K562 (cell line): ENCODE measurements around the gene SHISA7. TPM values are rescaled to one million over a fixed set of nuclear protein-coding genes. Genes with fewer than 3 reads are reported as not detected.

Source experiments
- ATAC-seq: fragments of 200-7000 bp; cut with Tn5 transposase; 3 replicates; pipeline ENCODE4 v1.9.1; 2020; ENCODE audit warnings: moderate library complexity
- BruUV-seq: library from RNA; stranded (reverse); fragments of 400-500 nt; replicated peaks from 2 replicates; lab custom pipeline; 2021; lab: Mats Ljungman, UMichigan
- CTCF ChIA-PET: fragments of 300-600 bp; formaldehyde crosslinking; extraction: SDS; loops from one replicate; lab custom pipeline; 2021; ENCODE audit warnings: low intra/inter-chr PET ratio; lab: Yijun Ruan, JAX
- POLR2A ChIA-PET: fragments of 300-600, 350-650 bp; sonication (Branson Sonifier 250); formaldehyde crosslinking; extraction: SDS; loops from one replicate; lab custom pipeline; 2021; ENCODE audit warnings: antibody characterized with exemption, inconsistent platforms; lab: Yijun Ruan, JAX
- DNase-seq, 4 experiments: peaks; one replicate each; pipeline versions ENCODE4 v3.0.0 to v3.0.0-alpha.2; 2011 to 2018; ENCODE audit warnings: low spot score in 3 of 4, mixed read lengths in 3 of 4; ENCODE audit errors: extremely low read depth in 1 of 4
- FAIRE-seq: peaks from 2 replicates; lab custom pipeline; 2011; peaks lifted over from hg19 to GRCh38; lab: Jason Lieb, UNC
- H2AFZ ChIP-seq: 2 replicates; pipeline ENCODE4 v1.6.0; 2011; ENCODE audit warnings: low read depth, low read length, control low read depth, inconsistent platforms
- H3K27ac ChIP-seq: fragments of 200-600 bp; 3 replicates; pipeline ENCODE4 v1.8.0; 2011; ENCODE audit warnings: low read depth, mild to moderate bottlenecking, control low read depth, inconsistent platforms, low read length, moderate library complexity, mixed read lengths; ENCODE audit errors: extremely low read depth
- H3K27me3 ChIP-seq, 2 experiments: fragments of 300-600 bp in 1 of 2; 2 replicates in 1 of 2; 3 replicates in 1 of 2; pipeline versions ENCODE4 v1.6.0 to v1.8.0; 2011; ENCODE audit warnings: inconsistent platforms in 2 of 2, low read length in 2 of 2, mild to moderate bottlenecking in 1 of 2, mixed read lengths in 1 of 2, moderate library complexity in 1 of 2; ENCODE audit not compliant: control insufficient read depth in 2 of 2, insufficient read depth in 2 of 2
- H3K36me3 ChIP-seq: fragments of 300-600 bp; 3 replicates; pipeline ENCODE4 v1.8.0; 2011; ENCODE audit warnings: mild to moderate bottlenecking, low read length, inconsistent platforms; ENCODE audit not compliant: control insufficient read depth, insufficient read depth
- H3K4me1 ChIP-seq, 2 experiments: fragments of 200-600 bp in 1 of 2; replicated peaks in 1 of 2; 2 replicates in 1 of 2; 3 replicates in 1 of 2; pipeline versions ENCODE4 v1.5.1 to v1.8.0; 2011; ENCODE audit warnings: inconsistent platforms in 2 of 2, low read length in 2 of 2, mild to moderate bottlenecking in 1 of 2, mixed read lengths in 1 of 2, moderate library complexity in 1 of 2; ENCODE audit not compliant: control insufficient read depth in 2 of 2, insufficient read depth in 2 of 2
- H3K4me2 ChIP-seq: 2 replicates; pipeline ENCODE4 v1.6.1; 2011; ENCODE audit warnings: low read length, control low read depth, inconsistent platforms, mixed read lengths; ENCODE audit not compliant: insufficient read depth
- H3K4me3 ChIP-seq: fragments of 200-600 bp; sonication (generic), shearing (Covaris generic); 2 replicates; pipeline ENCODE4 v1.5.1; 2016; ENCODE audit warnings: control low read depth, inconsistent platforms
- H3K79me2 ChIP-seq: fragments of 200-600 bp; 3 replicates; pipeline ENCODE4 v1.8.0; 2011; ENCODE audit warnings: low read length, inconsistent platforms; ENCODE audit not compliant: control insufficient read depth, insufficient read depth
- H3K9ac ChIP-seq, 2 experiments: 2 replicates each; pipeline versions ENCODE4 v1.6.0 to v1.6.1; 2011; ENCODE audit warnings: low read depth in 2 of 2, low read length in 2 of 2, control low read depth in 1 of 2, inconsistent platforms in 1 of 2, mild to moderate bottlenecking in 1 of 2, mixed read lengths in 1 of 2; ENCODE audit not compliant: insufficient read depth in 1 of 2
- H3K9me1 ChIP-seq: one replicate; pipeline ENCODE4 v1.6.0; 2011; ENCODE audit warnings: inconsistent platforms, mild to moderate bottlenecking, low read length, moderate library complexity; ENCODE audit not compliant: control insufficient read depth, insufficient read depth
- H3K9me3 ChIP-seq: replicated peaks from 2 replicates; pipeline ENCODE4 v1.5.1; 2011; ENCODE audit warnings: low read depth, low read length, inconsistent platforms; ENCODE audit not compliant: control insufficient read depth, insufficient read depth
- H4K20me1 ChIP-seq: replicated peaks from 2 replicates; pipeline ENCODE4 v1.6.1; 2011; ENCODE audit warnings: low read length, inconsistent platforms, mixed read lengths; ENCODE audit not compliant: control insufficient read depth, insufficient read depth
- ATF1 ChIP-seq, 2 experiments: fragments of 450-650 bp in 1 of 2; IDR thresholded peaks; 2 replicates each; pipeline ENCODE4 v1.6.1; 2016; ENCODE audit warnings: missing compliant biosample characterization in 1 of 2, missing genetic modification characterization in 1 of 2
- HMGN3 ChIP-seq: IDR thresholded peaks from 2 replicates; pipeline ENCODE4 v1.6.1; 2011; ENCODE audit warnings: borderline replicate concordance, low read depth, mild to moderate bottlenecking, mixed read lengths, low read length; ENCODE audit not compliant: insufficient read length; ENCODE audit errors: extremely low read depth
- JUN ChIP-seq, 2 experiments: sonication (generic) in 1 of 2; formaldehyde crosslinking in 1 of 2; IDR thresholded peaks; 2 replicates each; pipeline versions ENCODE4 v1.6.1 to v1.8.0; 2012 to 2022; ENCODE audit warnings: borderline replicate concordance in 2 of 2, mild to moderate bottlenecking in 2 of 2, improper control_type of control experiment in 1 of 2, low read depth in 1 of 2, low read length in 1 of 2, missing genetic modification reagents in 1 of 2
- RBFOX2 ChIP-seq: fragments of 200-400 bp; formaldehyde crosslinking; IDR thresholded peaks from 2 replicates; pipeline ENCODE4 v1.6.1; 2017; ENCODE audit warnings: low read depth, mild to moderate bottlenecking, low read length, moderate library complexity
- SMARCE1 ChIP-seq: fragments of 450-650 bp; IDR thresholded peaks from 2 replicates; pipeline ENCODE4 v1.7.1; 2016; ENCODE audit warnings: mild to moderate bottlenecking
- WGBS: fragments of 100-300 bp; shearing (Covaris generic); methylation state at CpG from one replicate; pipeline ENCODE4 v1.1.6; 2016; ENCODE audit warnings: low coverage, mixed read lengths; ENCODE audit not compliant: insufficient coverage; ENCODE audit errors: missing lambda C conversion rate; 5-methylcytosine and 5-hydroxymethylcytosine counted together
- in situ Hi-C: fragments of 300-500 bp; cut with MboI; formaldehyde crosslinking; loops from 4 replicates; pipeline ENCODE4 v1.15.0; 2018; ENCODE audit warnings: inconsistent platforms, mixed read lengths
- intact Hi-C: fragments of 100-400 bp; cut with micrococcal nuclease; formaldehyde crosslinking; loops from 2 replicates; pipeline ENCODE4 v1.14.2; 2022
- polyA plus RNA-seq, 8 experiments: library from polyadenylated mRNA; depleted of rRNA in 4 of 8; stranded (reverse) in 5 of 8; unstranded in 3 of 8; fragments of >200 nt; fragmentation: Nextera tagmentation in 2 of 8; fragmentation: Illumina TruSeq in 1 of 8; extraction: Ambion mirVana in 2 of 8; extraction: Trizol in 1 of 8; gene quantifications; 2 replicates each; pipeline versions ENCODE4 v1.2.1 to v1.2.3, GENCODE V29; 2011 to 2014; ENCODE audit warnings: inconsistent platforms in 1 of 8, missing spikeins in 1 of 8
- total RNA-seq, 7 experiments: library from RNA; depleted of rRNA in 6 of 7; stranded (reverse); fragments of >200 nt in 6 of 7; fragmentation: Illumina TruSeq in 2 of 7; extraction: Trizol in 2 of 7; gene quantifications; 2 replicates each; pipeline versions ENCODE4 v1.2.1 to v1.2.3, GENCODE V29; 2011 to 2021; ENCODE audit warnings: low replicate concordance in 1 of 7
- TF ChIP-seq, protein P1 (sequence below): fragments of 200-800 bp; sonication (Bioruptor generic); IDR thresholded peaks from 2 replicates; pipeline ENCODE4 v1.6.1; 2017; ENCODE audit warnings: missing genetic modification characterization, missing compliant biosample characterization
- TF ChIP-seq, protein P2 (sequence below), 2 experiments: fragments of 450-650 bp in 1 of 2; sonication (generic) in 1 of 2; formaldehyde crosslinking in 1 of 2; IDR thresholded peaks in 1 of 2; conservative IDR thresholded peaks in 1 of 2; 2 replicates each; pipeline versions ENCODE4 v1.6.1 to v1.8.1; 2016 to 2023; ENCODE audit warnings: mild to moderate bottlenecking in 2 of 2, moderate library complexity in 2 of 2, inconsistent platforms in 1 of 2, missing genetic modification reagents in 1 of 2
- TF ChIP-seq, protein P3 (sequence below): sonication (generic); formaldehyde crosslinking; IDR thresholded peaks from 2 replicates; pipeline ENCODE4 v1.8.0; 2023; ENCODE audit warnings: missing genetic modification reagents, mild to moderate bottlenecking, borderline replicate concordance

SHISA7 gene
- total and polyA plus RNA-seq, 9 of the 15 experiments (the other 6 are each of a cell fraction or from before 2014, with no cell fraction given): 0.01 to 0.40 (median 0.07) TPM

DNA sequence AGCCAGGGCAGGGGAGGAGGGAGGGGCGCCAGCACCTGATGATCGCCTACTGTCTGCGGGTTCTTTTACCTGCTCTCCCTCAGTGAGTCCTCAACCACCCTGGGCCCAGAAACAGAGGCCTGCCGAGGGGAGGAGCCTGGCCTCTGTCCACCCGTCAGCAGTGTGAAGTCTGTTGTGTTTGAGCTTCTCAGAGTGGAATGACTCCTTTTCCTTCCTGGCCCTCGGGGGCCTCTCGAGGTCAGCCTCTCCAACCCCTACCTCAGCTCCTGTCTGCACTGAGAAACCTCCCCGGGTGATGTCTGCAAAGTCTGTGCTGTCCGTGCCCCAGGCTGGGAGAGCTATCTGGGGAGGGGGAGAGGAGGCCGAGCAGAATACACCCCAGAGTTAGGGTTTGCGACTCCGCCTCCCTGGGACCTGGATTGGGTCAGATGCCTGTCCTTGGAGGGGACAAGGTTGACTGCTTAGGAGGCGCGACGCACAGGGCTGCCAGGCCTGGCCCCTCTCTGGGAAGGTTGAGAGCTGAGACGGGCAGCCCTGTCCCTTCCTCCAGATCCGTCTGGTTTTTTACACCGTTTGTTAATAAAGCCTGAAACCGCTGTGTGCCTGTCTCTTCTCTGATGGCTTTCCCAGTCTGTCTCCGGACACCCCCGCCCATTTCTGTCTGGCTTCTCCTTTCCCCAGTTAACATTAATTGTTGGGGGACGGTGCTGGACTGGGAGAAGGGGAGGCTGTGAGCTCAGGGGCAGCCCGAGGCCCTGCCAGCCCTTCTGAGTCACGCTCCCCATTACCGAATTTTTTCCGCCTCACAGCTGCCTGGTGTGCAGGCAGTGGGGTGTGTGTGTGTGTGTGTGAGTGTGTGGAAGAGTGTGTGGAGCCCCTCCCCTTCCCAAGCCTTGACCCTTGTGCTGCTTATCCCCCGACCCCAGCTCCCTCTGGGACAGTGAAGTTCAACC lies 44.1 kb upstream of the SHISA7 start:
- no peak overlapping the region for H2AFZ ChIP-seq
- FAIRE-seq (peak; percentile 77), DNase-seq (peak; percentile 28 to 74 (median 44)), ATAC-seq (peak; percentile 9)
- POLR2A ChIA-PET: interaction anchor here (0.6 to 3.6 kb wide), 8 partner anchors 11 to 591 kb away, joined by 3 to 30 read pairs (median 4); partner anchors contain the start of genes FIZ1 and ZNF628
- peak overlapping the region; percentile 72; the same call in 2 of the 3 replicates for H3K27ac ChIP-seq
- intact Hi-C loops: no loop called here
- H3K4me3 ChIP-seq: no peak overlapping the region
- H3K9me3 ChIP-seq: no peaks in the 10 kb centered on the region
- H3K4me2 ChIP-seq: peak overlapping the region; percentile 45
- WGBS: 27% methylated on average over 20 of the region's 27 CpGs
- peak overlapping the region; percentile 42 to 98 for H3K9ac ChIP-seq
- H3K4me1 ChIP-seq: peaks cover 25 to 88% of the 10 kb centered on the region in 2 experiments
- H3K9me1 ChIP-seq: no peaks in the 10 kb centered on the region
- H3K36me3 ChIP-seq: peaks cover 21% of the 10 kb centered on the region; the same call in 2 of the 3 replicates
- H4K20me1 ChIP-seq: no peaks in the 10 kb centered on the region
- H3K27me3 ChIP-seq: peaks cover 0 to 3% of the 10 kb centered on the region in 2 experiments; a peak in 1 of 5 replicates
- CTCF ChIA-PET: no interaction called here
- in situ Hi-C loops: no loop called here
- BruUV-seq: TSS peak; percentile 76
- peaks cover 12% of the 10 kb centered on the region; the same call in 2 of the 3 replicates for H3K79me2 ChIP-seq
- TF ChIP-seq ATF1 (CRISPR knock-in tag; IDR thresholded peaks at IDR 0.05) (no peak), ATF1 (tag; IDR thresholded peaks at IDR 0.05) (0 out of 2 replicates have a peak, but pooled peaks have one; percentile 24), RBFOX2 (0 out of 2 replicates have a peak, but pooled peaks have one; percentile 4), SMARCE1 (peak; percentile 75), JUN (IDR thresholded peaks at IDR 0.05; ENCODE audit: borderline replicate concordance, low read depth, low read length) (peak; percentile 67; the same call in 1 of the 2 replicates), JUN (CRISPR knock-in tag; IDR thresholded peaks at IDR 0.05; ENCODE audit: borderline replicate concordance) (no peak), HMGN3 (peak; percentile 13)
- TF ChIP-seq, protein P1, sequence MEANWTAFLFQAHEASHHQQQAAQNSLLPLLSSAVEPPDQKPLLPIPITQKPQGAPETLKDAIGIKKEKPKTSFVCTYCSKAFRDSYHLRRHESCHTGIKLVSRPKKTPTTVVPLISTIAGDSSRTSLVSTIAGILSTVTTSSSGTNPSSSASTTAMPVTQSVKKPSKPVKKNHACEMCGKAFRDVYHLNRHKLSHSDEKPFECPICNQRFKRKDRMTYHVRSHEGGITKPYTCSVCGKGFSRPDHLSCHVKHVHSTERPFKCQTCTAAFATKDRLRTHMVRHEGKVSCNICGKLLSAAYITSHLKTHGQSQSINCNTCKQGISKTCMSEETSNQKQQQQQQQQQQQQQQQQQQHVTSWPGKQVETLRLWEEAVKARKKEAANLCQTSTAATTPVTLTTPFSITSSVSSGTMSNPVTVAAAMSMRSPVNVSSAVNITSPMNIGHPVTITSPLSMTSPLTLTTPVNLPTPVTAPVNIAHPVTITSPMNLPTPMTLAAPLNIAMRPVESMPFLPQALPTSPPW (CRISPR knock-in tag): peak; percentile 74
- TF ChIP-seq, protein P2, sequence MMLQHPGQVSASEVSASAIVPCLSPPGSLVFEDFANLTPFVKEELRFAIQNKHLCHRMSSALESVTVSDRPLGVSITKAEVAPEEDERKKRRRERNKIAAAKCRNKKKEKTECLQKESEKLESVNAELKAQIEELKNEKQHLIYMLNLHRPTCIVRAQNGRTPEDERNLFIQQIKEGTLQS (IDR thresholded peaks at IDR 0.05): peak; percentile 65; the same call in 1 of the 2 replicates
- TF ChIP-seq, protein P2 (CRISPR knock-in tag; conservative IDR thresholded peaks at IDR 0.05): no peak
- TF ChIP-seq, protein P3, sequence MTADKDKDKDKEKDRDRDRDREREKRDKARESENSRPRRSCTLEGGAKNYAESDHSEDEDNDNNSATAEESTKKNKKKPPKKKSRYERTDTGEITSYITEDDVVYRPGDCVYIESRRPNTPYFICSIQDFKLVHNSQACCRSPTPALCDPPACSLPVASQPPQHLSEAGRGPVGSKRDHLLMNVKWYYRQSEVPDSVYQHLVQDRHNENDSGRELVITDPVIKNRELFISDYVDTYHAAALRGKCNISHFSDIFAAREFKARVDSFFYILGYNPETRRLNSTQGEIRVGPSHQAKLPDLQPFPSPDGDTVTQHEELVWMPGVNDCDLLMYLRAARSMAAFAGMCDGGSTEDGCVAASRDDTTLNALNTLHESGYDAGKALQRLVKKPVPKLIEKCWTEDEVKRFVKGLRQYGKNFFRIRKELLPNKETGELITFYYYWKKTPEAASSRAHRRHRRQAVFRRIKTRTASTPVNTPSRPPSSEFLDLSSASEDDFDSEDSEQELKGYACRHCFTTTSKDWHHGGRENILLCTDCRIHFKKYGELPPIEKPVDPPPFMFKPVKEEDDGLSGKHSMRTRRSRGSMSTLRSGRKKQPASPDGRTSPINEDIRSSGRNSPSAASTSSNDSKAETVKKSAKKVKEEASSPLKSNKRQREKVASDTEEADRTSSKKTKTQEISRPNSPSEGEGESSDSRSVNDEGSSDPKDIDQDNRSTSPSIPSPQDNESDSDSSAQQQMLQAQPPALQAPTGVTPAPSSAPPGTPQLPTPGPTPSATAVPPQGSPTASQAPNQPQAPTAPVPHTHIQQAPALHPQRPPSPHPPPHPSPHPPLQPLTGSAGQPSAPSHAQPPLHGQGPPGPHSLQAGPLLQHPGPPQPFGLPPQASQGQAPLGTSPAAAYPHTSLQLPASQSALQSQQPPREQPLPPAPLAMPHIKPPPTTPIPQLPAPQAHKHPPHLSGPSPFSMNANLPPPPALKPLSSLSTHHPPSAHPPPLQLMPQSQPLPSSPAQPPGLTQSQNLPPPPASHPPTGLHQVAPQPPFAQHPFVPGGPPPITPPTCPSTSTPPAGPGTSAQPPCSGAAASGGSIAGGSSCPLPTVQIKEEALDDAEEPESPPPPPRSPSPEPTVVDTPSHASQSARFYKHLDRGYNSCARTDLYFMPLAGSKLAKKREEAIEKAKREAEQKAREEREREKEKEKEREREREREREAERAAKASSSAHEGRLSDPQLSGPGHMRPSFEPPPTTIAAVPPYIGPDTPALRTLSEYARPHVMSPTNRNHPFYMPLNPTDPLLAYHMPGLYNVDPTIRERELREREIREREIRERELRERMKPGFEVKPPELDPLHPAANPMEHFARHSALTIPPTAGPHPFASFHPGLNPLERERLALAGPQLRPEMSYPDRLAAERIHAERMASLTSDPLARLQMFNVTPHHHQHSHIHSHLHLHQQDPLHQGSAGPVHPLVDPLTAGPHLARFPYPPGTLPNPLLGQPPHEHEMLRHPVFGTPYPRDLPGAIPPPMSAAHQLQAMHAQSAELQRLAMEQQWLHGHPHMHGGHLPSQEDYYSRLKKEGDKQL (CRISPR knock-in tag): 0 out of 2 replicates have a peak, but pooled peaks have one; percentile 61
